Measurements from ENCODE around the gene GNB1L.

GNB1L gene

GRCh38 chr22:19815093-19815822, 39.4 kb downstream of the GNB1L start:
- H3K4me3 ChIP-seq (ENCODE audit: low read depth, low read length), result no peak overlapping the region
- TF ChIP-seq CTCF (IDR thresholded peaks at IDR 0.05; ENCODE audit: low read depth, low read length), result no peak

DNA sequence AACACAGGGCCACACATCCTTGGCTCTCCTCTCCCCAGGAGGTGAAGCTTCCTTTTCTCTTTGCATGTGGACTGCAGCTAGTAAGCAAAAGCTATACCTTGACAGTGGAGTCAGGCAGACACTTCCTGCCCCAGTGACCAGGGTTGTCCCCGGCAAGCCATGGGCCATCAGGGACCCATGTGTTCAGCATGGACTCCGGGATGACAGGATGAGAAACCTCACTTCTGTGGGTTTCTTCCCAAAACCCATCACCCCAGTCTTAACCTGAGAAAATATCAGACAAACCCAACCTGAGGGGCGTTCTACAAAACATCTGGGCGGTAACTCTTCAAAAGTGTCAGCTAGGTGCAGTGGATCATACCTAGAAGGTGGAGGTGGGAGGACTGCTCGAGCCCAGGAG, 40.2 kb downstream of the GNB1L start:
- no peak overlapping the region for H3K4me3 ChIP-seq (ENCODE audit: low read depth, low read length)
- no peak for TF ChIP-seq CTCF (IDR thresholded peaks at IDR 0.05; ENCODE audit: low read depth, low read length)

DNA sequence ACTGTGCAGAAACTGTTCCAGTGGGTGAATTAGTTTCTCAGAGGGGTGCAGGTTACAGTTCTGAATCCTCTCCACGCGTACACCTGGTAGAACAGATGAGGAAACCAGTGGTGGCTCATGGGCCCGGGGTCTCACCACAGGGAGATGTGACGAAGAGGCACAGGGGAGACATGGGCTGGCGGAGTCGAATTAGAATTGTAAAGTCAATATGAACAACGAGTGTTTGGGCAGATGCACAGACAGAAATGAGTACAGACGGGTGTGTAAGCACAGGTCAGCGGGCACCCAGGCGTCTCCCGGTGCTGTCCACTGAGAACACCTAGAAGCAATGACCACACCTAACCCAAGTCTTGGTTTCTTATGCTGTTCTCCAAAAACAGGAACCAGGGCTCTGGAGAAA, 41.8 kb downstream of the GNB1L start:
- TF ChIP-seq CTCF (IDR thresholded peaks at IDR 0.05; ENCODE audit: low read depth, low read length), result no peak
- no peak overlapping the region for H3K4me3 ChIP-seq (ENCODE audit: low read depth, low read length)

DNA sequence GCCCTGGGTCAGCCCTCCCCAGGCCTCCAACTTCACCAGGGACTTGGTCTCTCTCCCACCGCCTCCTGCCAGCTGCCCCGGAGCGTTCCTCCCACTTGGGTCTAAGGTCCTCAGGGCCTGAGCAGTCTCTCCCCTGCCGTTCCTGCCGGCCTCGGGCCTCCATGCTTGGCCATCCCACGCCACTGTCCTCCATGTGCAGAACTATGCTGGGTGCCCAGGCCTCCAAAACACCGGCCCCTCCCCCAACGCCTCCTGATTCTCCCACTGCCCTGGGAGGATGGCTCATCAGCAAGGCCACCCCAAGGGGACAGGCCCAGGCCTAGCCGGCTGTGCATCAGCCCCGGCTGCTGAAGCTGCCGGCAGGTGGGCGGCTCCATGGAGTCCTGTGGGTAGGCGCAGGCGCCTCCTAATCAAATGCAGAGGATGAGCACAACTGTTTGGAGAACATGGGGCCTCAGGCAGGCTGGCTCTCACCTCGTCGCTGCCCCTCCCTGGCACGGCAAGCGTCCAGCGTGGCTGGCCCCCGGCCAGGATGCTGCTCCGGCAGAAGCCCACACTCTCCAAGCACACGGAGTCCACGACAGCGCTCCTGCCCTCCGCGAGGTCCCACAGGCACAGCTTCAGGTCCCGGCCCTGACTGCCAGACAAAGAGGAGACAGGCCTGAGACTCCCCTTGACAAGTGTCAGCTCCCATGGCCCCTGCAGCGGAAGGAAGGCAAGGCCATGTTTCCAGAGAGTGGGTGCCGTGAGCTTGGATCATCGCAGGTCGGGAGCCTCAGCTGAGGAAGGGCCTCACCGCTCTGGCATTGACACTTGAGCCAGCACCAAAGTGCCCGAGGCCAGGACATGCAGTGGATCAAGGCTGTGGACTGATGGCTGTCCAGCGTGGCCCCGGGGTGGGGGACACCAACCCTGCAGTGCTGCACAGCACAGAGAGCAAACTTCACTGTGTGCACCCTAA, 42.6 kb downstream of the GNB1L start:
- TF ChIP-seq CTCF (IDR thresholded peaks at IDR 0.05; ENCODE audit: low read depth, low read length), result no peak
- no peak overlapping the region for H3K4me3 ChIP-seq (ENCODE audit: low read depth, low read length)

DNA sequence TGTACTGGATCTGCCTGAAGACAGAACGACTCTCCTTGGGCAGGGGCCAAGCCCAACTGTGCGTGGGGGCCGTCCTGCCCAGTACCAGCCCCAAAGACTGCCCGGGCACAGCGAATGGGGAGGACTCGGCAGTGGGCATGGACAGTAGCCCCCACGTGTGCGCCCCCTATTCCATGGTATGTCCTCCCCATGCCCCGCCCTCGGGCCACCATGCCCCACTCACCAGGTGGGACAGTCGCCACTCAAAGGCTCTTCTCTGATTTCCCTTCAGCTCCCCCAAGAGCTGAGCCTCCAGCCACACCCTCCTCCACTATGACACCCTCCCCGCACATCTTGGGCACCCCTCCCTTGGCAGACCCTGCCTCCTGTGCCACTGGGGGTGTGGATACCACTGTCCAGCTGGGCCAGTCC, 43.5 kb downstream of the GNB1L start:
- H3K4me3 ChIP-seq (ENCODE audit: low read depth, low read length), result no peak overlapping the region
- no peak for TF ChIP-seq CTCF (IDR thresholded peaks at IDR 0.05; ENCODE audit: low read depth, low read length)

DNA sequence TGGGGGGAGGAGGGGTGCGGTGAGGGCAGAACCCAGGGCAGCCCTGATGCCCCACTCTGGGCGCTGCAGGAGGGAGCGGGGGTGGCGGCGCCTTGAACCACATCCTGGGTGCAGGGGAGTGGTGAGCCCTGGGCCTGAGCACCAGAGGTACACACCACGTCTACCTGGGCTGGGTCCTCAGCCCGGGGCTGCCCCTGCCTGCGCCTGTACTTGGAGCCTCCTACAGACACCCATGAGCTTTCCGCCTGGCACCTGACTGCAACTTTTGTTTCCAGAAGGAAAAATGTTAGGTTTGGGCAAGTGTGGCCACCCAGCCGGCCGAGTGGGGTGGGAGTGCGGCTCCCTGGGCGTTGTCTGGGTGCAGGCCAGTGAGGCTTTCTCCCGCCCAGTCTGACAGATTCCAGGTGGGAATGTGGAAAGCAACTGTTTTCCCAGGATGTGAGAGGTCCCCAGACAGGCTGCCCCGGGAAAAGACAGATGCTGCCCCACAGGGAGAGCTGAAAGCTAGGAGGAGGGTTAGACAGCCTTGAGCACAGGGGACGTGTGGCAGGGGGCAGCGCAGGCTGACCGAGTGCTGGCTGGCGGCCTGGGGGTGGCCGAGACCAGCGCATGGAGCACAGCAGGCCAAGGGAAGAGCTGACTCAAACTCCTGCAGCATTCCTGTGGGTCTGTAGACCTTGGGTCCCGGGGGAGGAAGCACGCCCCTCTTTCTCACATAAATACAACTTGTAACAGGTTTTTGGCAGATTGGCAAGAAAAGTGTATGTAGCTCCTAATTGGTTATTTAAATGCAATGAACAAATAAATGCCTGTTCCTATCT, 44.1 kb downstream of the GNB1L start:
- TF ChIP-seq CTCF (IDR thresholded peaks at IDR 0.05; ENCODE audit: low read depth, low read length), result no peak
- H3K4me3 ChIP-seq (ENCODE audit: low read depth, low read length), result no peak overlapping the region
